CD4-positive, alpha-beta T cell treated with Interferon gamma for 1 hour (primary cell): ENCODE results near the gene CYP26A1.
"Not testable (repeated sequence)": the region's sequence is repeated elsewhere in the genome, so short reads cannot be mapped to it uniquely, and the experiment has no call there.

ENCODE experiments used
- DNase-seq: peaks from one replicate; pipeline ENCODE4 v3.0.0-alpha.2; 2020

Gene CYP26A1

GRCh38 chr10:93080350-93081046, 6.8 kb downstream of the CYP26A1 start:
- peak; percentile 25 for DNase-seq

DNA sequence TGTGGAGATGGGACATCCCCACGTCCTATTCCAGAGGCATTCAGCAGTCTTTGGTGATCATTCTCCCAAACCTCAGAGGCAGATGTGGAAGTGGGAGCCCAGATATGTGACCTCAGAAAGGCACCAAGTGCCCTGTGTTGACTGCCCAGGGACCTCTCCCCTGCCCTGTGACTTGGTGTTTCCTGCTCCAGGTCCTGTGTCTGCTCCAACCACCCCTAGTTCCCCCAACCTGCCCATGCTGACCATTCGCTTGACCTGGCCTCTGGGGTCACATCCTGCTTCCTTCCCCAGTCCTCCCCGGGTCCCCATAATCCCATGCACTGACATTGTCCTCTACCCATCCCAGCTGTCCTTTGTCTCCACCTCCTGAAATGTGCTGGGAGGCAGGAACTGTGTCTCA, 7.6 kb downstream of the CYP26A1 start:
- no peak for DNase-seq

DNA sequence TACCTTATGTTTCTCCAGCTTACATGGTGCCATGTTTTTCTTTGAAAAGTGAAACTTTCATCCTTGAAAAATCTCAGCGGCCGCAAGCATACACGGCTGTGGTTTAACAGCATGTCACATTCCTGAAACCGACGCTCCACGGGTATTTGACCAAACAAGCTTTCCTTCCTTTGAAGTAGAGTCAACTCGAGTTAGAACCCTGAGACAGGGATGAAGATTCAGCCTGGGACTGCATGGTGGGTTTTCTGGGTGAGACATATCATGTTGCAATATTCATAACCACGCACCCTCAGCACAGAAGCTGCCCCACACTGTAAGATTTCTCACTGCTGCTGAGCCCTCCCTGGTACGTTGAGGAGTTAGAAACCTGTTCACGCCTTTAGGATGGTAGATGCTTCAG, 8.1 kb downstream of the CYP26A1 start:
- DNase-seq, result no peak

DNA sequence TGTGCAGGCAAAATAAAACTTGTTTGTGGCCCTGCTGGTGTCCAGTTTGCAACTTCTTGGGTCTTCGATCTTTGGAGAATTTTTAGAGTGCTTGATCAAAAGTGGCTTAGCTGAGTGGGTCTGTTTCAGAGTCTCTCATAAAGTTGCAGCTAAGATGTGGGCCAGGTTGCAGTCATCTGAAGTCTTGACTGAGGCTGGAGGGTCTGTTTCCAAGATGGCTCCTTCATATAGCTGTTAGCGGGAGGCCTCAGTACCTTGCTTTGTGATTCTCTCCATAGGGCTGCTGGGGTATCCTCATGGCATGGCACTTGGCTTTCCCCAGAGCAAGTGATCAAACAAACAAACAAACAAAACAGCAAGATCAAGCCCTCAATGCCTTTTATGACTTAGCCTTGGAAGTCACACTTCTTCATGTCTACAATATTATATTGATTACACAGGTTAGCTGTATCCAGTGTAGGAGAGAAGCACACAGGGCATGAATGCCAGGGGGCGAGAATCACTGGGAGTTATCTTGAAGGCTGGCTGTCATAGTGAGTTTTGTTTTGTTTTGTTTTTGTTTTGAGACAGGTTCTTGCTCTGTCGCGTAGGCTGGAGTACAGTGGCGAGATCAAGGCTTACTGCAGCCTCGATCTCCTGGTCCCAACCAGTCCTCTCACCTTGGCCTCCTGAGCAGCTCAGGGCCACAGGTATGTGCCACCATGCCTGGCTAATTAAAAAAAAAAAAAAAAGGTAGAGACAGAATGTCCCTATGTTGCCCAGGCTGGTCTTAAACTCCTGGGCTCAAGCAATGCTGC, 10.2 kb downstream of the CYP26A1 start:
- DNase-seq, result no peak

DNA sequence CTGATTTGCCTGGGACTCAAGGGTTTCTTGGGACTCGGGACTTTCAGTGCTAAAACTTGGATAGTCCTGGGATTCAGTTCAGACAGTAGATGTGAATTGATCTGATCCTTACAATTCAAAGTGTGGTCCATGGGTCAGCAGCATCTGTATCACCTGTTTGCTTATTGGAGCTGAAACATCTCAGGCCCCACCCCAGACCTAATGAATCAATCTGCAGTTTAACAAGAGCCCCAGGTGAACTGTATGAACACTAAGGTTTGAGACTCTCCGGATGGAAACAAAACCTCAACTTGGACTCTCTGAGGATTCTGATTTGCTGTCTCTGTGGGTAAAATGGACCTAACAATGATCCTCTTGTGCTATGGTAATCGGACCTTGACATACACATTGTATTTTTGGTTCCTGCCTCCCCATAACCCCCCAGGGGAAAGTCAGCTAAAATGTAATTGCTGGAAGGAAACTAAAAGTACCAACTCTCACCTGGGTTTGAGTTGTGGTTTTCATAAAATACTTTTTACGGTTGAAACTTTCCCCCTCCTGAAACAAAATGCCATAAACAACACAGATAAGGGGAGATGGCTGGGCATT, 11.7 kb downstream of the CYP26A1 start:
- no peak for DNase-seq

DNA sequence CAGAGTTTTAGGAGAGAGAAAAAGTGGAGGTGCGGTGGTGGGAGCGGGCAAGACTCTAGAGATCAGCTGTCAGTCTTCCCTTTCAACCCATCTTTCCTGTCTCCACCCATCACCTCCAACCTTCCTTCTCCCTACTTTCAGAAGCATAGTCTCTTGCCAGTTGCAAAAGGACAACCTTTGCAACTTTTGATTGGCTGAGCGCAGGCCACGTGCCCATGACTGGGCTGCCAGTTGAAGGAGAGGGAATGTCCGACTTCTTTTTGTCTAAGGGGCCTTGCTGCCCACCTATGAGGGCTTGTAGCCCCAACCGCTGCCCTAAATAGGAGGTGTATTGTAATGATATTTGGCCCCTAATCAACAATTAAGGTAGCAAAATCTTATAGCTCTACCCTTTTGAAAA, 12.6 kb downstream of the CYP26A1 start:
- no peak for DNase-seq

- no peak for DNase-seq
These were observed 14.2 kb downstream of the CYP26A1 start for GRCh38 chr10:93087846-93088245.

DNA sequence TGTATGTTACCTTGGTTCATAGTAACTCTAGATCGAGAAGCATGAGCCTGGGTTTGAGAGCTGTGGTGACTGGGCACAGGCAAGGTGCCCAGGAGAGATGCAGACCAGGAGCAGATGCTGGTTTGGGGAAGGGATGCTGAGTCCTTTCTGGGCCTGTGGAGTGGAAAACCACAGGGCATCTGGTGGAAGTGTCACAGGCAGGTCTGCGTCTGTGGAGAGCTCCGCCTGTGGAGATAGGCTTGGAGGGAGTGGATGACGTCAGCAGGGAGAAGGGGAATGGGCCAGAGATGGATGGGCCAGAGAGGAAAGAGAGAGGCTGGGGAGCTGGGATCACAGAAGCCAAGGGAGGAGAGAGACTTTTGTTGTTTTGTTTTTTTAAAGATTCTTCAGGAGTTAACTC, 14.8 kb downstream of the CYP26A1 start:
- DNase-seq, result no peak

DNA sequence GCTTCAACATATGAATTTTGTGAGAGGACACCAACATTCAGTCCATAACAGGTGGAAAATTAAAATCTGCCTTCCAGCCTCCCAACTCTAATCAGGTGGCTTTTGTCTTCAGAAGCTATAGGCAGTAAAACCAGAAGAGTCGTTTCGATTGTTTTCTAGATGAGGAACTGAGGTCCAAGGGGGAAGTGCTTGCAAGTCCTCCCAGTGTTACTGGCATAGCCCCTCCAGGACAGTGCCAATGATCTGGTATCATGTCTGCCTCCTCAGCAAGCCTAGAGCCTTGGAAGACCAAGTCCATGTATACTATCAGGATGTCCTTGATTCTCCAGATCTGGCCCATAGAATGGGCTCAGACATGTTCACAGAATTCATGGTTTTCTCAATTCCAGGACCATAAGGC, 16.9 kb downstream of the CYP26A1 start:
- DNase-seq, result no peak

GRCh38 chr10:93091960-93092359, 18.3 kb downstream of the CYP26A1 start:
- DNase-seq, result no peak

GRCh38 chr10:93095225-93095624, 21.5 kb downstream of the CYP26A1 start:
- DNase-seq, result no peak

- DNase-seq, result no peak
These were observed 23.2 kb downstream of the CYP26A1 start for GRCh38 chr10:93096901-93097300.

DNA sequence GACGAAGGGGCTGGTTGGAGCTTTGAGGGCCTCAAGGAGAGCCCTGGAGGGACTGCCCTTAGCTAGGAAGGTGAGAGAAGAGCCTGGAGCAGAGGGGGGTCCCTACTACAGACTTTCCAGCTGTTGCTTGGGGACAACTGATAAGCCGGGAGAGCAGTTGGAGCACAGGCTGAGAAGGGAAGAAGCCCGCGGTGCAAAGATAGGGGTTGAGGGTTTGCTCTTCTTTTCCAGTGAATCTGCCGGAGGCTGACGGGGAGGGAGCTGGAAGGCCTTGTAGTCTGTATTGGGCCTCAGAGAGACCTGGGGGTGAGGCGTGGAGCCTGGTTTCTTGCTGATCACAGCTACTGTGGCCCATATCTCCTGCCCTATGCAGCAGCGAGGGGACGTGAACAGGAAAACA, 23.7 kb downstream of the CYP26A1 start:
- DNase-seq, result no peak

- no peak for DNase-seq
These were observed 25.1 kb downstream of the CYP26A1 start for GRCh38 chr10:93098816-93099215.

DNA sequence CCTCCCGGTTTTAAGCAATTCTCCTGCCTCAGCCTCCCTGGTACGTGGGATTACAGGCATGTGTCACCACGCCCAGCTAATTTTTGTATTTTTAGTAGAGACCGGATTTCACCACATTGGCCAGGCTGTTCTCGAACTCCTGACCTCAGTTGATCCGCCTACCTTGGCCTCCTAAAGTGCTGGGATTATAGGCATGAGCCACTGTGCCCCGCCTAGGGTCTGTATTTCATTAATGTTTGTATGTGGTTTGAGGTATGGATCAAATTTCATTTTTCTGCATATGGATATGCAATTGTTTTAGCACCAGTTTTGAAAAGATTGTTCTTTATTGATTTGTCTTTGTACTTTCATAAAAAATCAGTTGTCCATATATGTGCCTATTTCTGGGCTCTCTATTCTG, 26.0 kb downstream of the CYP26A1 start:
- DNase-seq, result no peak

- DNase-seq, result not testable (repeated sequence)
These were observed 27.5 kb downstream of the CYP26A1 start for GRCh38 chr10:93101148-93101547.

- DNase-seq, result no peak
These were observed 30.3 kb downstream of the CYP26A1 start for GRCh38 chr10:93103953-93104352.

GRCh38 chr10:93106631-93107072, 33.0 kb downstream of the CYP26A1 start:
- no peak for DNase-seq

- DNase-seq, result no peak
These were observed 36.9 kb downstream of the CYP26A1 start for GRCh38 chr10:93110472-93111146.

DNA sequence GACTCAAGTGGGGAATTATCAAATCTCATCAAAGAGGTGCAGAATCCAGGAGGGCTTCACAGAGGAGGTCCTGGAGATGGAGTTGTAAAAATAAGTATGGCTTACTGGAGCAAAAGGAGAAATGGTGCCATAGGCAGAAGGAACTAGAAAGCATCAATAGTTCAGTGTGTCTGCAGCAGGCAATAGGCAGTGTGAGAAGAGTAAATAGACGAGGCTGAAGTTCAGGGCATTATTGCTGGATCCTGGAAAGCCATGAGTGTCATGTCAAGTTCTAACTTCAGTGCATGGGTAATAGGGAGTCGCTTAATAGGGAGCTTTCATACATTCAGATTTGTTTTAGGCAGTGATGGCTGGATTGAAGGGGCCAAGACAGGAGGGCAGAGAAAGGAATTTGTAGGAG, 39.3 kb downstream of the CYP26A1 start:
- DNase-seq, result no peak

DNA sequence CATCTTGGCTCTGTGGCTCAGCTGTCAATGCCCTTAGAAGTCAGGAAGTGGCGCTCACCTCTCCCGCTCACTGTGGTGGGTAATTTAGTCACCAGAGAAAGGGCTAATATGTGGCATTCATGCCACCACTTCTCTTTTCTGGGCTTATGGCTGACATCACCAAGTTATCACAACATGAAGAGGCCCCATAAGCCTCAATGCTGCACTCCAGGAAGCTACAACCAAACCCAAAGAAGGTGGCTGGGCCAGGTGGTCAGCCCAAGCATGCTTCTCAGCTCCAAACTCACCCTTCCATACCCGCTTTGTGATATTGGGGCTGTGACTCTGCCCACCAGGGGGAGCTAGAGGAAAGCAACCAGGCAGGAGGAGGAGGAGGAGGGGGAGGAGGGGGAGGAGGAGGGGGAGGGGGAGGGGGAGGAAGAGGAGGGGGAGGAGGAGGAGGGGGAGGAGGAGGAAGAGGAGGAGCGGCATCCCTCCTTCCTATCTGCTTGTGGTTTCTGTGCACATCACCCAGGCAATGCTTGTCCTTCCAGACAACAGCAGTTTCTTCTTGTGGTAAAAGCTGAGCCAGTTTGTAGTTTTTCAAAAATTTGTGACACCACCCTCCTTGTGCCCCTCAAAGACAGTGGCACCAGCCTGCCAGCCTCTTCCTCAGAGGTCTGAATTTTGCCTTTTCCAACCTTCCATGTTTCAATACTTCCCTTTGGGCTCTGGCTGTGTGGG, 42.1 kb downstream of the CYP26A1 start:
- peak; percentile 60 for DNase-seq

DNA sequence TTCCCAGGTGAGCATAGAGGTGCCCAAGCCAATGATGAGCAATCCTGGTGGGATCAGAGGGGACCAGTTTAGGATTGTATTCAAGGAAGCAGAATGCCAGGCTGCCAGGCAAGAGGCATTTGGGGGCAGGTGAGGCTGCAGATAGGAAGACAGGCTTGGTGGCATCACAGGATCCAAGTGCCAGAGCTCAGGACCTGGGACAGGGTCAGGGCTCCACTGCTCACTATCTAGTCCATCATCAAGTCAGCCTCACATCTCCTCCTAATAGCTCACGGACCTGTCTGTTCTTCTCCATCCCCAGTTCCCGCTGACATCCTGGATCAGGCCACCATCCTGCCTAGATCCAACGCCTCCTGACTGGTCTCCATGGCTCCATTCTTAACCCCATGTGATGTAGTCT, 47.6 kb downstream of the CYP26A1 start:
- DNase-seq, result no peak

DNA sequence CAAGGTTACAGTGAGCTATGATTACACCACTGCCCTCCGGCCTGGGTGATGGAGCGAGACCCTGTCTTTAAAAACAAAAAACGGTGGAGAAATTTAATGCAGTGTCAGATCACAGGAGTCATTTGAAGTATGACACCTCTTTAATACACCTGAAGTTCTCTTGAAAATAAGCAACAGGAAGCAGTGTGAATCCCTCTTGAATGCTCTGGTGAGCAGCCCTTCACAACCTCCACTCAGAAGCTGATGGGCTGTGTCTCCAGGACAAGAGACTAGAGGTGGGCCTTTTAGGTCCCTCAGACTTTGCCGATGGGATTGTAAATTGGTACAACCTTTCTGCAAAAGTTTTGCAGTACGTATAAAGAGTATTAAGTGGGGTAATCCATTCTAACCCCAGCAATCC, 50.1 kb downstream of the CYP26A1 start:
- DNase-seq, result no peak
